ENCODE results near the gene VPS4B. TPM values are rescaled to one million over a fixed set of nuclear protein-coding genes. Genes with fewer than 3 reads are reported as not detected.

The VPS4B gene
- polyA plus RNA-seq, 1 donor from 2014 or later: 30.5 TPM

DNA sequence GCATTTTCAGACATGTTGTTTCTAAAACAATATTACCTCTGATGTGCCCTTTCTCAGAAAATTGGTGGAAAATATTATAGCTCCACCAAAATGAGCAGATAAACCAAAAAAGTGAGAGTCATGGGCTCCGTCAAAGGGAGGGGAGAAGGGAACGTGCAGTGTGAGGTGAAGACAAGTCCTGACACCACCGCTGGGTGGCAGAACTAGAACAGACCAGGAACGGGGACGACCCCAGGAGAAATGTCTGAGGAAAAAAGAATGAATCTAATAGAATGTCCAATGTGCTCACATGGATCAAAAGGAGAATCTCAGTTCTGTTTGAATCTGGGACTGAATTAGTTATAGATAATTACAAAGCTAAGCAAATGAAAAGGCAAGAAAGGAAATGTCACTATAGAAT, 80.1 kb downstream of the VPS4B start:
- no peaks in the 10 kb centered on the region for H3K36me3 ChIP-seq (ENCODE audit: insufficient read depth, low read length)

DNA sequence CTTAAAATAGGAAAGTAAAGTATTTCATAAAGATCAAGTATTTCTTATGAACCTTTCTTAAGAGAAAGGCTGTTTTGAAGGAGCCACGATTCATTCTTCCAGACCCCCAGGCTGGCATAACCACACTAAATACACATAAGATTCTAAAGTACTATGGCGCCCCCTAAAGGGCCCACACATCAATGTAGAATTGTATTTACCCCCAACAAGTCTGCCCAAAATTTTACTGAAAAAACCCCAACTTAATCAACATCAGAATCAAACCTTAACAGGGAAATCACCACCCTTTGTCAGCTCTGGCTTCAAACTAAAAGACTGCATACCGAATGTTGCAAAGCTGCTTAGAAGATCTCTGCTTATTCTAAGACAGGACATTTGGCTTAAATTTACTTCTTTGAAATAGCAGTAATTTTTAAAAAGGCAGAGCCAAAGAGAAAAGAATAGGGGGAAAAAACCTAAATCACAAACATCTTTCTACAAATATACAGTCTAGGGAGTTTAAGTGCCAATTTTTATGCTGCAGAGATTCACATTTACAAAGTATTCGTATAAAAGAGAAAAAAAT, 82.3 kb downstream of the VPS4B start:
- Histone ChIP-seq H3K9ac (ENCODE audit: low read length) (no peak overlapping the region), H3K27ac (ENCODE audit: low read length) (no peak overlapping the region), H3K27me3 (ENCODE audit: insufficient read depth, low read depth, low read length) (no peaks in the 10 kb centered on the region), H4K20me1 (ENCODE audit: insufficient read depth) (no peaks in the 10 kb centered on the region), H3F3A (ENCODE audit: insufficient read depth, low read length, poor library complexity, severe bottlenecking) (no peaks in the 10 kb centered on the region), H3K4me3 (ENCODE audit: low read length) (no peak overlapping the region), H3K36me3 (ENCODE audit: insufficient read depth, low read length) (no peaks in the 10 kb centered on the region), H3K4me2 (ENCODE audit: low read length) (no peak overlapping the region), H3K79me2 (replicated peaks; ENCODE audit: insufficient read depth, low read length) (no peaks in the 10 kb centered on the region), H3K9me2 (ENCODE audit: insufficient read depth, low read length) (no peaks in the 10 kb centered on the region), H2AFZ (ENCODE audit: low read depth, low read length) (no peak overlapping the region), H3K9me3 (ENCODE audit: low read length) (no peaks in the 10 kb centered on the region)
- TF ChIP-seq, protein P1, sequence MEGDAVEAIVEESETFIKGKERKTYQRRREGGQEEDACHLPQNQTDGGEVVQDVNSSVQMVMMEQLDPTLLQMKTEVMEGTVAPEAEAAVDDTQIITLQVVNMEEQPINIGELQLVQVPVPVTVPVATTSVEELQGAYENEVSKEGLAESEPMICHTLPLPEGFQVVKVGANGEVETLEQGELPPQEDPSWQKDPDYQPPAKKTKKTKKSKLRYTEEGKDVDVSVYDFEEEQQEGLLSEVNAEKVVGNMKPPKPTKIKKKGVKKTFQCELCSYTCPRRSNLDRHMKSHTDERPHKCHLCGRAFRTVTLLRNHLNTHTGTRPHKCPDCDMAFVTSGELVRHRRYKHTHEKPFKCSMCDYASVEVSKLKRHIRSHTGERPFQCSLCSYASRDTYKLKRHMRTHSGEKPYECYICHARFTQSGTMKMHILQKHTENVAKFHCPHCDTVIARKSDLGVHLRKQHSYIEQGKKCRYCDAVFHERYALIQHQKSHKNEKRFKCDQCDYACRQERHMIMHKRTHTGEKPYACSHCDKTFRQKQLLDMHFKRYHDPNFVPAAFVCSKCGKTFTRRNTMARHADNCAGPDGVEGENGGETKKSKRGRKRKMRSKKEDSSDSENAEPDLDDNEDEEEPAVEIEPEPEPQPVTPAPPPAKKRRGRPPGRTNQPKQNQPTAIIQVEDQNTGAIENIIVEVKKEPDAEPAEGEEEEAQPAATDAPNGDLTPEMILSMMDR (IDR thresholded peaks at IDR 0.05; ENCODE audit: poor library complexity, severe bottlenecking): peak; percentile 57
- TF ChIP-seq TAF1 (IDR thresholded peaks at IDR 0.05; ENCODE audit: low read depth): no peak
- TF ChIP-seq, protein P2, sequence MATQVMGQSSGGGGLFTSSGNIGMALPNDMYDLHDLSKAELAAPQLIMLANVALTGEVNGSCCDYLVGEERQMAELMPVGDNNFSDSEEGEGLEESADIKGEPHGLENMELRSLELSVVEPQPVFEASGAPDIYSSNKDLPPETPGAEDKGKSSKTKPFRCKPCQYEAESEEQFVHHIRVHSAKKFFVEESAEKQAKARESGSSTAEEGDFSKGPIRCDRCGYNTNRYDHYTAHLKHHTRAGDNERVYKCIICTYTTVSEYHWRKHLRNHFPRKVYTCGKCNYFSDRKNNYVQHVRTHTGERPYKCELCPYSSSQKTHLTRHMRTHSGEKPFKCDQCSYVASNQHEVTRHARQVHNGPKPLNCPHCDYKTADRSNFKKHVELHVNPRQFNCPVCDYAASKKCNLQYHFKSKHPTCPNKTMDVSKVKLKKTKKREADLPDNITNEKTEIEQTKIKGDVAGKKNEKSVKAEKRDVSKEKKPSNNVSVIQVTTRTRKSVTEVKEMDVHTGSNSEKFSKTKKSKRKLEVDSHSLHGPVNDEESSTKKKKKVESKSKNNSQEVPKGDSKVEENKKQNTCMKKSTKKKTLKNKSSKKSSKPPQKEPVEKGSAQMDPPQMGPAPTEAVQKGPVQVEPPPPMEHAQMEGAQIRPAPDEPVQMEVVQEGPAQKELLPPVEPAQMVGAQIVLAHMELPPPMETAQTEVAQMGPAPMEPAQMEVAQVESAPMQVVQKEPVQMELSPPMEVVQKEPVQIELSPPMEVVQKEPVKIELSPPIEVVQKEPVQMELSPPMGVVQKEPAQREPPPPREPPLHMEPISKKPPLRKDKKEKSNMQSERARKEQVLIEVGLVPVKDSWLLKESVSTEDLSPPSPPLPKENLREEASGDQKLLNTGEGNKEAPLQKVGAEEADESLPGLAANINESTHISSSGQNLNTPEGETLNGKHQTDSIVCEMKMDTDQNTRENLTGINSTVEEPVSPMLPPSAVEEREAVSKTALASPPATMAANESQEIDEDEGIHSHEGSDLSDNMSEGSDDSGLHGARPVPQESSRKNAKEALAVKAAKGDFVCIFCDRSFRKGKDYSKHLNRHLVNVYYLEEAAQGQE (IDR thresholded peaks at IDR 0.05; ENCODE audit: borderline replicate concordance): no peak
- no peak for TF ChIP-seq POLR2AphosphoS5 (IDR thresholded peaks at IDR 0.05)
- TF ChIP-seq SMC3 (conservative IDR thresholded peaks at IDR 0.05; ENCODE audit: poor library complexity): peak; percentile 43
- peak; percentile 55 for TF ChIP-seq RAD21 (conservative IDR thresholded peaks at IDR 0.05)
- no peak for TF ChIP-seq EP300 (conservative IDR thresholded peaks at IDR 0.05; ENCODE audit: poor library complexity, severe bottlenecking)
- no peak for TF ChIP-seq EZH2 (IDR thresholded peaks at IDR 0.05; ENCODE audit: borderline replicate concordance, insufficient read depth, low read length, poor library complexity, severe bottlenecking)
- no peak for TF ChIP-seq MXI1 (conservative IDR thresholded peaks at IDR 0.05; ENCODE audit: poor library complexity, severe bottlenecking)

More for the DNA sequence above, 80.1 kb downstream of the VPS4B start:
- Histone ChIP-seq H3K9me3 (ENCODE audit: low read length) (no peaks in the 10 kb centered on the region), H3K79me2 (replicated peaks; ENCODE audit: insufficient read depth, low read length) (no peaks in the 10 kb centered on the region), H3K4me2 (ENCODE audit: low read length) (no peak overlapping the region), H4K20me1 (ENCODE audit: insufficient read depth) (no peaks in the 10 kb centered on the region), H2AFZ (ENCODE audit: low read depth, low read length) (no peak overlapping the region), H3K9ac (ENCODE audit: low read length) (no peak overlapping the region), H3K27ac (ENCODE audit: low read length) (no peak overlapping the region), H3F3A (ENCODE audit: insufficient read depth, low read length, poor library complexity, severe bottlenecking) (no peaks in the 10 kb centered on the region), H3K4me3 (ENCODE audit: low read length) (no peak overlapping the region), H3K9me2 (ENCODE audit: insufficient read depth, low read length) (no peaks in the 10 kb centered on the region), H3K27me3 (ENCODE audit: insufficient read depth, low read depth, low read length) (no peaks in the 10 kb centered on the region)
- peak; percentile 69 for TF ChIP-seq RAD21 (conservative IDR thresholded peaks at IDR 0.05)
- no peak for TF ChIP-seq MXI1 (conservative IDR thresholded peaks at IDR 0.05; ENCODE audit: poor library complexity, severe bottlenecking)
- no peak for TF ChIP-seq POLR2AphosphoS5 (IDR thresholded peaks at IDR 0.05)
- peak; percentile 75 for TF ChIP-seq SMC3 (conservative IDR thresholded peaks at IDR 0.05; ENCODE audit: poor library complexity)
- TF ChIP-seq, protein P1 (IDR thresholded peaks at IDR 0.05; ENCODE audit: poor library complexity, severe bottlenecking): peak; percentile 67
- TF ChIP-seq EP300 (conservative IDR thresholded peaks at IDR 0.05; ENCODE audit: poor library complexity, severe bottlenecking): no peak
- TF ChIP-seq EZH2 (IDR thresholded peaks at IDR 0.05; ENCODE audit: borderline replicate concordance, insufficient read depth, low read length, poor library complexity, severe bottlenecking): no peak
- TF ChIP-seq, protein P2 (IDR thresholded peaks at IDR 0.05; ENCODE audit: borderline replicate concordance): no peak
- no peak for TF ChIP-seq TAF1 (IDR thresholded peaks at IDR 0.05; ENCODE audit: low read depth)

All from neural cell (in vitro differentiated cells).